H9 (cell line): Measurements from ENCODE around the gene STRIP1. TPM values are rescaled to one million over a fixed set of nuclear protein-coding genes. Genes with fewer than 3 reads are reported as not detected.

ENCODE experiments used
- DNase-seq: peaks from one replicate; pipeline ENCODE4 v3.0.0-alpha.2; 2017
- H2AFZ ChIP-seq: one replicate; pipeline ENCODE4 v1.6.1; 2013; ENCODE audit warnings: mild to moderate bottlenecking, low read length, control low read depth, moderate library complexity
- H2AK5ac ChIP-seq: 2 replicates; pipeline ENCODE4 v1.6.1; 2013; ENCODE audit warnings: low read length, control low read depth, mixed read lengths; ENCODE audit not compliant: insufficient read length
- H2BK120ac ChIP-seq: one replicate; pipeline ENCODE4 v1.6.1; 2013; ENCODE audit warnings: low read depth, mild to moderate bottlenecking, low read length, control low read depth, inconsistent platforms; ENCODE audit not compliant: poor library complexity, severe bottlenecking
- H2BK12ac ChIP-seq: 2 replicates; pipeline ENCODE4 v1.6.1; 2013; ENCODE audit warnings: low read length, control low read depth, mixed read lengths, low read depth; ENCODE audit not compliant: insufficient read length
- H2BK15ac ChIP-seq: 2 replicates; pipeline ENCODE4 v1.6.1; 2013; ENCODE audit warnings: low read depth, low read length, control low read depth
- H2BK20ac ChIP-seq: one replicate; pipeline ENCODE4 v1.6.1; 2013; ENCODE audit warnings: low read depth, mild to moderate bottlenecking, low read length, control low read depth, inconsistent platforms; ENCODE audit not compliant: poor library complexity, severe bottlenecking
- H2BK5ac ChIP-seq: 2 replicates; pipeline ENCODE4 v1.6.1; 2013; ENCODE audit warnings: low read length, control low read depth, mixed read lengths; ENCODE audit not compliant: insufficient read length
- H3K14ac ChIP-seq: 2 replicates; pipeline ENCODE4 v1.6.1; 2013; ENCODE audit warnings: low read length, control low read depth; ENCODE audit not compliant: insufficient read depth
- H3K18ac ChIP-seq: 2 replicates; pipeline ENCODE4 v1.6.1; 2013; ENCODE audit warnings: low read depth, mild to moderate bottlenecking, mixed read lengths, low read length, control low read depth; ENCODE audit not compliant: insufficient read length
- H3K23ac ChIP-seq: 2 replicates; pipeline ENCODE4 v1.6.1; 2013; ENCODE audit warnings: low read length, control low read depth, mixed read lengths, low read depth; ENCODE audit not compliant: insufficient read length
- H3K23me2 ChIP-seq: 2 replicates; pipeline ENCODE4 v1.6.1; 2013; ENCODE audit warnings: low read depth, mild to moderate bottlenecking, mixed read lengths, low read length, control low read depth; ENCODE audit not compliant: insufficient read length, poor library complexity, severe bottlenecking
- H3K27ac ChIP-seq: 2 replicates; pipeline ENCODE4 v1.5.1; 2013; ENCODE audit warnings: low read length, control low read depth, mixed read lengths, low read depth; ENCODE audit not compliant: insufficient read length
- H3K27me3 ChIP-seq: 2 replicates; pipeline ENCODE4 v1.6.1; 2013; ENCODE audit warnings: low read length, control low read depth, inconsistent platforms; ENCODE audit not compliant: insufficient read depth
- H3K4ac ChIP-seq: 2 replicates; pipeline ENCODE4 v1.6.1; 2013; ENCODE audit warnings: low read depth, mild to moderate bottlenecking, control low read depth, inconsistent platforms, low read length, moderate library complexity
- H3K4me1 ChIP-seq: 2 replicates; pipeline ENCODE4 v1.6.1; 2013; ENCODE audit warnings: low read length, control low read depth, inconsistent platforms; ENCODE audit not compliant: insufficient read depth
- H3K4me2 ChIP-seq: 2 replicates; pipeline ENCODE4 v1.6.1; 2013; ENCODE audit warnings: low read length, control low read depth, mixed read lengths; ENCODE audit not compliant: insufficient read length, insufficient read depth
- H3K56ac ChIP-seq: 2 replicates; pipeline ENCODE4 v1.6.1; 2013; ENCODE audit warnings: low read depth, mild to moderate bottlenecking, mixed read lengths, low read length, control low read depth; ENCODE audit not compliant: insufficient read length
- H3K79me1 ChIP-seq: 2 replicates; pipeline ENCODE4 v1.6.1; 2013; ENCODE audit warnings: low read depth, mild to moderate bottlenecking, moderate library complexity, low read length, control low read depth, inconsistent platforms; ENCODE audit not compliant: insufficient read depth, poor library complexity, severe bottlenecking
- H3K79me2 ChIP-seq: 2 replicates; pipeline ENCODE4 v1.6.1; 2013; ENCODE audit warnings: low read length, control low read depth, inconsistent platforms; ENCODE audit not compliant: insufficient read depth
- H3K9ac ChIP-seq: 2 replicates; pipeline ENCODE4 v1.6.1; 2013; ENCODE audit warnings: low read length, control low read depth, mixed read lengths; ENCODE audit not compliant: insufficient read length; ENCODE audit errors: extremely low read depth
- H3K9me3 ChIP-seq: one replicate; pipeline ENCODE4 v1.6.1; 2013; ENCODE audit warnings: low read depth, low read length, inconsistent platforms; ENCODE audit not compliant: control insufficient read depth
- H3T11ph ChIP-seq: one replicate; pipeline ENCODE4 v1.6.1; 2013; ENCODE audit warnings: mild to moderate bottlenecking, low read length, control low read depth, inconsistent platforms
- H4K20me1 ChIP-seq: one replicate; pipeline ENCODE4 v1.6.1; 2013; ENCODE audit not compliant: control insufficient read depth, insufficient read length, insufficient read depth
- H4K5ac ChIP-seq: 2 replicates; pipeline ENCODE4 v1.6.1; 2013; ENCODE audit warnings: low read depth, mild to moderate bottlenecking, mixed read lengths, low read length, control low read depth; ENCODE audit not compliant: insufficient read length
- H4K8ac ChIP-seq: replicated peaks from 2 replicates; pipeline ENCODE4 v1.6.1; 2013; ENCODE audit warnings: low read length, control low read depth, mixed read lengths, low read depth; ENCODE audit not compliant: insufficient read length
- H4K91ac ChIP-seq: 2 replicates; pipeline ENCODE4 v1.6.1; 2013; ENCODE audit warnings: low read depth, mild to moderate bottlenecking, moderate library complexity, mixed read lengths, low read length, control low read depth; ENCODE audit not compliant: insufficient read length
- H3K27ac Mint-ChIP-seq, 3 experiments: 2 replicates in 2 of 3; 3 replicates in 1 of 3; pipeline ENCODE4 v1.8.0; 2020 to 2021; ENCODE audit warnings: mixed read lengths in 3 of 3, mild to moderate bottlenecking in 1 of 3, moderate library complexity in 1 of 3
- H3K27me3 Mint-ChIP-seq: 2 replicates; pipeline ENCODE4 v1.8.0; 2021; ENCODE audit warnings: low read depth, mild to moderate bottlenecking, moderate library complexity, mixed read lengths
- H3K36me3 Mint-ChIP-seq, 3 experiments: 2 replicates in 2 of 3; 3 replicates in 1 of 3; pipeline ENCODE4 v1.8.0; 2020 to 2021; ENCODE audit warnings: low read depth in 3 of 3, mixed read lengths in 3 of 3; ENCODE audit not compliant: insufficient read depth in 1 of 3
- H3K4me1 Mint-ChIP-seq, 2 experiments: 2 replicates each; pipeline ENCODE4 v1.8.0; 2020; ENCODE audit warnings: mixed read lengths in 2 of 2
- H3K4me3 Mint-ChIP-seq, 2 experiments: 2 replicates in 1 of 2; 3 replicates in 1 of 2; pipeline ENCODE4 v1.8.0; 2020 to 2021; ENCODE audit warnings: mild to moderate bottlenecking in 2 of 2, mixed read lengths in 2 of 2, moderate library complexity in 1 of 2
- H3K9me3 Mint-ChIP-seq, 2 experiments: 2 replicates in 1 of 2; 3 replicates in 1 of 2; pipeline ENCODE4 v1.8.0; 2020; ENCODE audit warnings: mild to moderate bottlenecking in 2 of 2, mixed read lengths in 2 of 2, moderate library complexity in 1 of 2
- CTCF ChIP-seq: fragments of 200-600 bp; sonication (generic); conservative IDR thresholded peaks from 3 replicates; pipeline ENCODE4 v1.8.0; 2021; ENCODE audit warnings: antibody characterized with exemption, mild to moderate bottlenecking
- WGBS: extraction: QIAGEN DNeasy Blood & Tissue Kit; methylation state at CpG from one replicate; pipeline ENCODE4 v1.1.7; 2013; ENCODE audit warnings: missing lambda C conversion rate, low lambda C conversion rate, mixed read lengths; ENCODE audit not compliant: insufficient read length; ENCODE audit errors: extremely low coverage; 5-methylcytosine and 5-hydroxymethylcytosine counted together
- total RNA-seq: library from RNA; stranded (reverse); gene quantifications from 2 replicates; pipeline ENCODE4 v1.2.1, GENCODE V29; 2021

STRIP1 gene
- total RNA-seq, 1 experiment from 2014 or later = 43.6 TPM

DNA sequence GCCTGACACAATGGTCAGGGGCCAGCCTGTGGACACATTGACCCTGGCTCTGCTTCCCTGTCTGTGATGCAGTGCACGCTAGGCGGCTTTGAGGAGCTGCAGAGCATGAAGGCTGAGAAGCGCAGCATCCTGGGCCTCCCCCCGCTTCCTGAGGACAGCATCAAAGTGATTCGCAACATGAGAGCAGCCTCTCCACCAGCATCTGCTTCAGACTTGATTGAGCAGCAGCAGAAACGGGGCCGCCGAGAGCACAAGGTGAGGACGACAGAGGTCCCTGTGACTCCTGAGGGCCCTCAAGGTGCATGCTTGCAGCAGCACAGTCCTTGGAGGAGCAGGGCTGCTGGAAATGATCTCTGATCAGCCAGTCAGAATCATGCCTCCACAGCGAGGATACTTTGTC, 8.6 kb downstream of the STRIP1 start:
- H2BK15ac ChIP-seq = no peak overlapping the region
- H4K5ac ChIP-seq = no peak overlapping the region
- Mint-ChIP-seq H3K27ac (no peak overlapping the region), H3K4me1 (no peaks in the 10 kb centered on the region), H3K4me3 (no peak overlapping the region), H3K9me3 (no peaks in the 10 kb centered on the region), H3K27me3 (no peaks in the 10 kb centered on the region), H3K36me3 (peaks cover 74 to 95% (median 94%) of the 10 kb centered on the region in 3 experiments)
- no peak overlapping the region for H2BK20ac ChIP-seq
- no peak overlapping the region for H3K4ac ChIP-seq
- H3K23ac ChIP-seq = no peak overlapping the region
- WGBS = no CpG with 5 or more reads among the region's 10 CpGs
- no peak overlapping the region for H3K56ac ChIP-seq
- no peak overlapping the region for H4K8ac ChIP-seq
- H3K27ac ChIP-seq = no peak overlapping the region
- no peaks in the 10 kb centered on the region for H4K20me1 ChIP-seq
- no peak overlapping the region for H3K9ac ChIP-seq
- H3K4me2 ChIP-seq = no peak overlapping the region
- H2BK12ac ChIP-seq = no peak overlapping the region
- H3K14ac ChIP-seq = no peak overlapping the region
- no peak overlapping the region for H2BK120ac ChIP-seq
- no peak overlapping the region for H2BK5ac ChIP-seq
- TF ChIP-seq CTCF = no peak
- H2AFZ ChIP-seq = no peak overlapping the region
- H4K91ac ChIP-seq = no peak overlapping the region
- H3K23me2 ChIP-seq = no peaks in the 10 kb centered on the region
- H3K18ac ChIP-seq = no peak overlapping the region
- no peaks in the 10 kb centered on the region for H3K79me1 ChIP-seq
- no peaks in the 10 kb centered on the region for H3K79me2 ChIP-seq
- H2AK5ac ChIP-seq = no peak overlapping the region
- no peaks in the 10 kb centered on the region for H3K9me3 ChIP-seq
- no peak overlapping the region for H3T11ph ChIP-seq
- no peak for DNase-seq
- H3K4me1 ChIP-seq = no peaks in the 10 kb centered on the region
- H3K27me3 ChIP-seq = no peaks in the 10 kb centered on the region
